SKM-1 (cell line): ENCODE data around the gene RUVBL1.

ENCODE experiments used
- DNase-seq: peaks from one replicate; lab custom pipeline; 2025; ENCODE audit not compliant: unreplicated experiment; lab: John Stamatoyannopoulos, UW

The RUVBL1 gene

GRCh38 chr3:128133273-128133883 lies 9.8 kb upstream of the RUVBL1 start:
- DNase-seq: no peak

GRCh38 chr3:128131897-128132646 lies 8.5 kb upstream of the RUVBL1 start:
- no peak for DNase-seq

GRCh38 chr3:128128251-128128650 lies 4.6 kb upstream of the RUVBL1 start:
- no peak for DNase-seq

GRCh38 chr3:128127236-128127635 lies 3.6 kb upstream of the RUVBL1 start:
- no peak for DNase-seq

GRCh38 chr3:128123156-128123537 lies 465 bp downstream of the RUVBL1 start:
- no peak for DNase-seq

- DNase-seq: no peak
Measured at GRCh38 chr3:128122013-128122412, 1.6 kb downstream of the RUVBL1 start.

GRCh38 chr3:128113817-128114794 lies 9.5 kb downstream of the RUVBL1 start:
- no peak for DNase-seq

GRCh38 chr3:128112357-128112968 lies 11.1 kb downstream of the RUVBL1 start:
- DNase-seq: no peak

- DNase-seq: no peak
Measured at GRCh38 chr3:128111147-128111546, 12.5 kb downstream of the RUVBL1 start.

- no peak for DNase-seq
Measured at GRCh38 chr3:128107834-128108233, 15.8 kb downstream of the RUVBL1 start.

- no peak for DNase-seq
Measured at GRCh38 chr3:128103136-128103676, 20.4 kb downstream of the RUVBL1 start.

- DNase-seq: no peak
Measured at GRCh38 chr3:128100638-128101037, 23.0 kb downstream of the RUVBL1 start.

- DNase-seq: no peak
Measured at GRCh38 chr3:128100161-128100560, 23.5 kb downstream of the RUVBL1 start.

- DNase-seq: no peak
Measured at GRCh38 chr3:128098234-128098633, 25.4 kb downstream of the RUVBL1 start.

- peak; percentile 17 for DNase-seq
Measured at GRCh38 chr3:128095222-128095703, 28.3 kb downstream of the RUVBL1 start.

GRCh38 chr3:128094295-128095151 lies 29.1 kb downstream of the RUVBL1 start:
- no peak for DNase-seq

- DNase-seq: no peak
Measured at GRCh38 chr3:128091586-128091985, 32.0 kb downstream of the RUVBL1 start.

GRCh38 chr3:128089135-128089534 lies 34.5 kb downstream of the RUVBL1 start:
- DNase-seq: no peak

GRCh38 chr3:128084675-128085021 lies 39.0 kb downstream of the RUVBL1 start:
- DNase-seq: no peak
